Sigmoid colon (tissue), 4 donors: Measurements from ENCODE around the gene CLIP4.

Experiments used
- CTCF ChIP-seq, 4 experiments: fragments of 450-650 bp in 3 of 4; fragments of 200-600 bp in 1 of 4; IDR thresholded peaks; one replicate each; pipeline ENCODE4 v1.5.1; 2016 to 2019; ENCODE audit warnings: antibody characterized with exemption in 4 of 4, mild to moderate bottlenecking in 3 of 4, moderate library complexity in 2 of 4
- EP300 ChIP-seq, 4 donors: sonication (generic); formaldehyde crosslinking; IDR thresholded peaks; one replicate each; pipeline ENCODE4 v1.6.1; 2017; ENCODE audit warnings: antibody characterized with exemption in 4 of 4
- POLR2A ChIP-seq, 2 donors: fragments of 450-650 bp; IDR thresholded peaks; one replicate each; pipeline ENCODE4 v1.6.1; 2016; ENCODE audit warnings: antibody characterized with exemption in 2 of 2, mild to moderate bottlenecking in 2 of 2, moderate library complexity in 2 of 2
- POLR2AphosphoS5 ChIP-seq, 4 donors: sonication (generic); formaldehyde crosslinking; IDR thresholded peaks; one replicate each; pipeline ENCODE4 v1.6.1; 2017; ENCODE audit warnings: antibody characterized with exemption in 4 of 4

GRCh38 chr2:29129586-29130281 lies 14.5 kb downstream of the CLIP4 start:
- TF ChIP-seq CTCF (IDR thresholded peaks at IDR 0.05) (no peak), POLR2AphosphoS5 (IDR thresholded peaks at IDR 0.05) (no peak), EP300 (IDR thresholded peaks at IDR 0.05) (no peak), POLR2A (IDR thresholded peaks at IDR 0.05) (no peak)
